Mesendoderm (in vitro differentiated cells): Measurements from ENCODE around the gene AHRR.
"Not testable (repeated sequence)": the region's sequence is repeated elsewhere in the genome, so short reads cannot be mapped to it uniquely, and the experiment has no call there.

Experiments used
- DNase-seq: peaks from one replicate; pipeline ENCODE4 v3.0.0; 2013
- H2AK5ac ChIP-seq: 2 replicates; pipeline ENCODE4 v1.6.1; 2013; ENCODE audit warnings: low read length, inconsistent platforms
- H2BK120ac ChIP-seq: 2 replicates; pipeline ENCODE4 v1.6.1; 2013; ENCODE audit warnings: low read depth, mild to moderate bottlenecking, low read length, moderate library complexity, mixed read lengths
- H2BK15ac ChIP-seq: replicated peaks from 2 replicates; pipeline ENCODE4 v1.6.1; 2013; ENCODE audit warnings: low read depth, mild to moderate bottlenecking, moderate library complexity
- H2BK5ac ChIP-seq: 2 replicates; pipeline ENCODE4 v1.6.1; 2013; ENCODE audit warnings: low read length, inconsistent platforms
- H3K18ac ChIP-seq: 2 replicates; pipeline ENCODE4 v1.6.1; 2013; ENCODE audit warnings: mild to moderate bottlenecking, low read length, mixed read lengths
- H3K23ac ChIP-seq: one replicate; pipeline ENCODE4 v1.6.1; 2013; ENCODE audit warnings: low read length
- H3K27ac ChIP-seq: 2 replicates; pipeline ENCODE4 v1.5.1; 2013; ENCODE audit warnings: low read depth, mild to moderate bottlenecking, inconsistent platforms, low read length, moderate library complexity
- H3K27me3 ChIP-seq: 2 replicates; pipeline ENCODE4 v1.6.1; 2013; ENCODE audit warnings: low read length, control low read depth, mild to moderate bottlenecking, inconsistent platforms; ENCODE audit not compliant: insufficient read depth, poor library complexity
- H3K36me3 ChIP-seq: 2 replicates; pipeline ENCODE4 v1.6.1; 2013; ENCODE audit warnings: low read length, inconsistent platforms; ENCODE audit not compliant: control insufficient read depth, insufficient read depth
- H3K4ac ChIP-seq: one replicate; pipeline ENCODE4 v1.6.1; 2013; ENCODE audit warnings: low read depth, mild to moderate bottlenecking, low read length, moderate library complexity
- H3K4me1 ChIP-seq: 2 replicates; pipeline ENCODE4 v1.6.1; 2013; ENCODE audit warnings: low read depth, low read length, inconsistent platforms; ENCODE audit not compliant: control insufficient read depth
- H3K4me2 ChIP-seq: 2 replicates; pipeline ENCODE4 v1.6.1; 2013; ENCODE audit warnings: low read length
- H3K4me3 ChIP-seq: 2 replicates; pipeline ENCODE4 v1.5.1; 2013; ENCODE audit warnings: mild to moderate bottlenecking, low read length
- H3K56ac ChIP-seq: one replicate; pipeline ENCODE4 v1.6.1; 2013; ENCODE audit warnings: low read length
- H3K79me1 ChIP-seq: 2 replicates; pipeline ENCODE4 v1.6.1; 2013; ENCODE audit warnings: low read length, inconsistent platforms
- H3K79me2 ChIP-seq: 2 replicates; pipeline ENCODE4 v1.6.1; 2013; ENCODE audit warnings: mild to moderate bottlenecking, low read length; ENCODE audit not compliant: control insufficient read depth, insufficient read depth
- H3K9ac ChIP-seq: 2 replicates; pipeline ENCODE4 v1.6.1; 2013; ENCODE audit warnings: low read length, inconsistent platforms
- H4K5ac ChIP-seq: one replicate; pipeline ENCODE4 v1.6.1; 2013; ENCODE audit warnings: low read length
- H4K8ac ChIP-seq: one replicate; pipeline ENCODE4 v1.6.1; 2013; ENCODE audit warnings: low read depth, mild to moderate bottlenecking, control low read depth, low read length, moderate library complexity
- WGBS: extraction: QIAGEN DNeasy Blood & Tissue Kit; methylation state at CpG from one replicate; pipeline ENCODE4 v1.1.7; 2013; ENCODE audit warnings: low lambda C conversion rate, missing lambda C conversion rate; ENCODE audit not compliant: insufficient coverage; ENCODE audit errors: extremely low coverage; 5-methylcytosine and 5-hydroxymethylcytosine counted together

The AHRR gene

GRCh38 chr5:279051-279665 lies 42.4 kb upstream of the AHRR start:
- H3K36me3 ChIP-seq, H3K56ac ChIP-seq, H4K5ac ChIP-seq, H3K4me1 ChIP-seq, H3K27ac ChIP-seq, H3K4ac ChIP-seq, H2AK5ac ChIP-seq, H3K4me3 ChIP-seq, H3K27me3 ChIP-seq, H4K8ac ChIP-seq, H3K9ac ChIP-seq, H2BK15ac ChIP-seq, H3K18ac ChIP-seq, H2BK5ac ChIP-seq, H3K23ac ChIP-seq, H3K4me2 ChIP-seq, DNase-seq, H2BK120ac ChIP-seq: not testable (repeated sequence)
- H3K79me1 ChIP-seq: peaks cover 16% of the 10 kb centered on the region
- H3K79me2 ChIP-seq: peaks cover 41% of the 10 kb centered on the region
- no CpG with 5 or more reads among the region's 14 CpGs for WGBS

DNA sequence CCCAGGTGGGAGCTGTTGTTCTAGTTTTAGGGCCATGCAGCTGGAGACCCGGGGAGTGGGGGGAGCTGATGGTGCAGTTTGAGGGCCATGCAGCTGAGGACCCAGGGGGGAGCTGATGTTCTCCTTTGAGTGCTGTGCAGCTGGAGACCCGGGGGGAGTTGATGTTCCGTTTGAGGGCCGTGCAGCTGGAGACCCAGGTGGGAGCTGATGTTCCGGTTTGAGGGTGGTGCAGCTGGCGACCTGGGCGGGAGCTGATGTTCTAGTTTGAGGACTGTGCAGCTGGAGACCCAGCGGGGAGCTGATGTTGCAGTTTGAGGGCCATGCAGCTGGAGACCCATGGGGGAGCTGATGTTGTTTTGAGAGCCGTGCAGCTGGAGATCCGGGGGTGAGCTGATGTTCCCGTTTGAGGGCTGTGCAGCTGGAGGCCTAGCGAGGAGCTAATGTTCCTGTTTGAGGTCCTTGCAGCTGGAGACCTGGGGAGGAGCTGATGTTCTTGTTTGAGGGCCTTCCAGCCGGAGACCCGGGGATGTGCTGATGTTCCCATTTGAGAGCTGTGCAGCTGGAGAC lies 35.4 kb upstream of the AHRR start:
- H3K79me1 ChIP-seq: peaks cover 28% of the 10 kb centered on the region
- no peak overlapping the region for H3K27ac ChIP-seq
- no peak overlapping the region for H3K18ac ChIP-seq
- H3K9ac ChIP-seq: no peak overlapping the region
- no peak overlapping the region for H3K56ac ChIP-seq
- H2BK120ac ChIP-seq: no peak overlapping the region
- WGBS: no CpG with 5 or more reads among the region's 14 CpGs
- H2BK5ac ChIP-seq: no peak overlapping the region
- no peak overlapping the region for H4K8ac ChIP-seq
- H3K23ac ChIP-seq: no peak overlapping the region
- H2AK5ac ChIP-seq: no peak overlapping the region
- DNase-seq: no peak
- H2BK15ac ChIP-seq: no peak overlapping the region
- H3K4me3 ChIP-seq: no peak overlapping the region
- H3K4ac ChIP-seq: no peak overlapping the region
- peaks cover 33% of the 10 kb centered on the region for H3K79me2 ChIP-seq
- H3K36me3 ChIP-seq: peaks cover 2% of the 10 kb centered on the region
- H3K27me3 ChIP-seq: no peaks in the 10 kb centered on the region
- H3K4me2 ChIP-seq: no peak overlapping the region
- H4K5ac ChIP-seq: no peak overlapping the region
- no peaks in the 10 kb centered on the region for H3K4me1 ChIP-seq

DNA sequence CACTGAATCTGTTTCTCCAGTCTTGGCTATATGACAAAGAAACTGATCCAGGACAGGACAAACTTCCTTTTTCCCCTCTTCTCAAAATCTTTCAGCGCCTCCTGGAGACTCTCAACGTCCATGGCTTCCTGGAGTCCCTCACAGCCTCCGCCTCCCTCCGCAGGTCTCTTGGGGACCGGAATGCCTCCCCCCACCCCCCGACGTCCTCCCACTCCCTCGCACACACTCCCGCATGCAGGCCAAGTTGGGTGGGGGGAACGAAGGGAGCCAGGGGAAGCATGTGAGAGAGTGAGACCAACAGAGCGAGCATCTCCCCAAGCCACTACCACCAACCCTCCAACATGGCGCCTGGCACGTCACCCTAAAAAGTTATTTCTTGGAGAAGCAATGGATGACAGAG lies 31.3 kb upstream of the AHRR start:
- H3K4me2 ChIP-seq, H3K4me3 ChIP-seq, H3K27ac ChIP-seq, H3K4me1 ChIP-seq, H3K23ac ChIP-seq, H3K36me3 ChIP-seq, H4K8ac ChIP-seq, H3K18ac ChIP-seq, H2AK5ac ChIP-seq, H3K27me3 ChIP-seq, H4K5ac ChIP-seq, H2BK15ac ChIP-seq, H2BK120ac ChIP-seq, H3K4ac ChIP-seq, H3K9ac ChIP-seq, H3K56ac ChIP-seq, DNase-seq, H3K79me2 ChIP-seq, H2BK5ac ChIP-seq: not testable (repeated sequence)
- no CpG with 5 or more reads among the region's 13 CpGs for WGBS
- peaks cover 10% of the 10 kb centered on the region for H3K79me1 ChIP-seq

GRCh38 chr5:291345-291744 lies 30.2 kb upstream of the AHRR start:
- H4K8ac ChIP-seq, H4K5ac ChIP-seq, H3K23ac ChIP-seq, H2BK120ac ChIP-seq, H2AK5ac ChIP-seq, DNase-seq, H3K9ac ChIP-seq, H3K4me3 ChIP-seq, H2BK15ac ChIP-seq, H3K79me2 ChIP-seq, H3K79me1 ChIP-seq, H3K4ac ChIP-seq, H3K27me3 ChIP-seq, H3K18ac ChIP-seq, H3K4me2 ChIP-seq, H2BK5ac ChIP-seq, H3K4me1 ChIP-seq, H3K36me3 ChIP-seq, H3K27ac ChIP-seq, H3K56ac ChIP-seq: not testable (repeated sequence)
- no CpG with 5 or more reads among the region's 10 CpGs for WGBS

GRCh38 chr5:294788-295187 lies 26.7 kb upstream of the AHRR start:
- H3K27ac ChIP-seq, H3K9ac ChIP-seq, H3K36me3 ChIP-seq, H3K56ac ChIP-seq, H3K4me3 ChIP-seq, H3K27me3 ChIP-seq, H2BK120ac ChIP-seq, H2AK5ac ChIP-seq, H2BK15ac ChIP-seq, H3K23ac ChIP-seq, H3K79me1 ChIP-seq, H4K5ac ChIP-seq, H3K18ac ChIP-seq, DNase-seq, H3K4me1 ChIP-seq, H3K79me2 ChIP-seq, H3K4ac ChIP-seq, H3K4me2 ChIP-seq, H2BK5ac ChIP-seq, H4K8ac ChIP-seq: not testable (repeated sequence)
- WGBS: no CpG with 5 or more reads among the region's 17 CpGs

DNA sequence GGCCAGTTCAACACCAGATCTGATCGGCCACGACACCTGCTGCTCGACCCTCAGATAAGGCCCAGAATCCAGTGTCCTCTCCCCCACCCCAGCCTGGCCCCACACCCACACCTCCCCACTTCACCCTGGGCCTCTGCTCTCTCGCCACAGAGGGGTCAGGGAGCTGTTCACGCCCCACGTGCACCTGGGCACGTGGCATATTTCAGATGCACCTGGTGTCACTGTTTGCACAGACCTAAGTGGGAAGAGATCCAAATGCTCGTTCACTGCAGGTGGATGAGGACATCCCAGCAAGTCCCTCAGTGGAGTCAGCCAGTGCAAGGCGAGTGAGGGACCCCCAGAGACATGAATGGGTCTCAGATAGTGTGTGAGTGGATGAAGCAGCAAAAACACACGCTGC lies 25.3 kb upstream of the AHRR start:
- H3K9ac ChIP-seq, H2BK120ac ChIP-seq, H3K4me2 ChIP-seq, H3K27ac ChIP-seq, H3K18ac ChIP-seq, H3K79me2 ChIP-seq, H2BK15ac ChIP-seq, H3K27me3 ChIP-seq, H4K5ac ChIP-seq, H3K4ac ChIP-seq, H3K4me3 ChIP-seq, H4K8ac ChIP-seq, H3K4me1 ChIP-seq, H2AK5ac ChIP-seq, DNase-seq, H2BK5ac ChIP-seq, H3K36me3 ChIP-seq, H3K56ac ChIP-seq, H3K23ac ChIP-seq, H3K79me1 ChIP-seq: not testable (repeated sequence)
- no CpG with 5 or more reads among the region's 10 CpGs for WGBS
